WTC11 (cell line): ENCODE results near the gene CCR8.

Source experiments
- ATF3 ChIP-seq: sonication (generic); formaldehyde crosslinking; conservative IDR thresholded peaks from 2 replicates; pipeline ENCODE4 v1.8.1; 2022; ENCODE audit warnings: mild to moderate bottlenecking, missing genetic modification reagents
- JUN ChIP-seq: sonication (generic); formaldehyde crosslinking; IDR thresholded peaks from 2 replicates; pipeline ENCODE4 v1.8.0; 2023; ENCODE audit warnings: mild to moderate bottlenecking, missing genetic modification reagents
- SMAD3 ChIP-seq: sonication (generic); formaldehyde crosslinking; IDR thresholded peaks from 2 replicates; pipeline ENCODE4 v1.8.0; 2022; ENCODE audit warnings: missing genetic modification reagents, mild to moderate bottlenecking, borderline replicate concordance
- ZNF263 ChIP-seq: sonication (generic); formaldehyde crosslinking; IDR thresholded peaks from 2 replicates; pipeline ENCODE4 v1.8.1; 2022; ENCODE audit warnings: low read depth, mild to moderate bottlenecking, moderate library complexity, missing genetic modification reagents
- ZNF281 ChIP-seq: sonication (generic); formaldehyde crosslinking; IDR thresholded peaks from 2 replicates; pipeline ENCODE4 v1.8.0; 2023; ENCODE audit warnings: mild to moderate bottlenecking, missing genetic modification reagents
- TF ChIP-seq, protein P1 (sequence below): sonication (generic); formaldehyde crosslinking; IDR thresholded peaks from 2 replicates; pipeline ENCODE4 v1.8.1; 2022; ENCODE audit warnings: low read depth, missing genetic modification reagents, borderline replicate concordance
- TF ChIP-seq, protein P2 (sequence below): sonication (generic); formaldehyde crosslinking; IDR thresholded peaks from 2 replicates; pipeline ENCODE4 v1.8.0; 2022; ENCODE audit warnings: mild to moderate bottlenecking, missing genetic modification reagents
- TF ChIP-seq, protein P3 (sequence below): fragments of 200-600 bp; IDR thresholded peaks from 2 replicates; pipeline ENCODE4 v1.8.0; 2022; ENCODE audit warnings: antibody characterized with exemption

DNA sequence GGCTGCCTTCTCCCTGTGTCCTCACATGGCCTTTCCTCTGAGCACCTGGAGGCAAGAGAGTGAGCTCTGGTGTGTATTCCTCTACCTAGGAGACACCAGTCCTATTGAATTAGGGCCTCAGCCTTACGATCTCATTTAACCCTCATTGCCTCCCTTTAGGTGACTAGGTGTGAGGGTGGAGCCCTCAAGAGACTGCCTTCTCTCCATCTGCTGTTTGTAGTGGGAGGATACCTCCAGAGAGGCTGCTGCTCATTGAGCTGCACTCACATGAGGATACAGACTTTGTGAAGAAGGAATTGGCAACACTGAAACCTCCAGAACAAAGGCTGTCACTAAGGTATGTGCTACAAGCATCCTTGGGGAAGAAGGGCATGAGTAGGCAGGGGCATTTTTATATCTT is at the start of gene CCR8:
- TF ChIP-seq, protein P1, sequence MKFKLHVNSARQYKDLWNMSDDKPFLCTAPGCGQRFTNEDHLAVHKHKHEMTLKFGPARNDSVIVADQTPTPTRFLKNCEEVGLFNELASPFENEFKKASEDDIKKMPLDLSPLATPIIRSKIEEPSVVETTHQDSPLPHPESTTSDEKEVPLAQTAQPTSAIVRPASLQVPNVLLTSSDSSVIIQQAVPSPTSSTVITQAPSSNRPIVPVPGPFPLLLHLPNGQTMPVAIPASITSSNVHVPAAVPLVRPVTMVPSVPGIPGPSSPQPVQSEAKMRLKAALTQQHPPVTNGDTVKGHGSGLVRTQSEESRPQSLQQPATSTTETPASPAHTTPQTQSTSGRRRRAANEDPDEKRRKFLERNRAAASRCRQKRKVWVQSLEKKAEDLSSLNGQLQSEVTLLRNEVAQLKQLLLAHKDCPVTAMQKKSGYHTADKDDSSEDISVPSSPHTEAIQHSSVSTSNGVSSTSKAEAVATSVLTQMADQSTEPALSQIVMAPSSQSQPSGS (CRISPR knock-in tag) = no peak
- TF ChIP-seq, protein P2, sequence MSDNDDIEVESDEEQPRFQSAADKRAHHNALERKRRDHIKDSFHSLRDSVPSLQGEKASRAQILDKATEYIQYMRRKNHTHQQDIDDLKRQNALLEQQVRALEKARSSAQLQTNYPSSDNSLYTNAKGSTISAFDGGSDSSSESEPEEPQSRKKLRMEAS (CRISPR knock-in tag) = no peak
- TF ChIP-seq, protein P3, sequence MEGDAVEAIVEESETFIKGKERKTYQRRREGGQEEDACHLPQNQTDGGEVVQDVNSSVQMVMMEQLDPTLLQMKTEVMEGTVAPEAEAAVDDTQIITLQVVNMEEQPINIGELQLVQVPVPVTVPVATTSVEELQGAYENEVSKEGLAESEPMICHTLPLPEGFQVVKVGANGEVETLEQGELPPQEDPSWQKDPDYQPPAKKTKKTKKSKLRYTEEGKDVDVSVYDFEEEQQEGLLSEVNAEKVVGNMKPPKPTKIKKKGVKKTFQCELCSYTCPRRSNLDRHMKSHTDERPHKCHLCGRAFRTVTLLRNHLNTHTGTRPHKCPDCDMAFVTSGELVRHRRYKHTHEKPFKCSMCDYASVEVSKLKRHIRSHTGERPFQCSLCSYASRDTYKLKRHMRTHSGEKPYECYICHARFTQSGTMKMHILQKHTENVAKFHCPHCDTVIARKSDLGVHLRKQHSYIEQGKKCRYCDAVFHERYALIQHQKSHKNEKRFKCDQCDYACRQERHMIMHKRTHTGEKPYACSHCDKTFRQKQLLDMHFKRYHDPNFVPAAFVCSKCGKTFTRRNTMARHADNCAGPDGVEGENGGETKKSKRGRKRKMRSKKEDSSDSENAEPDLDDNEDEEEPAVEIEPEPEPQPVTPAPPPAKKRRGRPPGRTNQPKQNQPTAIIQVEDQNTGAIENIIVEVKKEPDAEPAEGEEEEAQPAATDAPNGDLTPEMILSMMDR = no peak
- TF ChIP-seq ATF3 (CRISPR knock-in tag) (no peak), ZNF281 (no peak), JUN (CRISPR knock-in tag) (no peak), SMAD3 (CRISPR knock-in tag) (no peak), ZNF263 (CRISPR knock-in tag) (no peak)
